A549 (cell line): ENCODE results near the gene THAP4.

Experiments
- EP300 ChIP-seq, 2 experiments: fragments of >200 bp; sonication (Bioruptor Twin); formaldehyde crosslinking; IDR thresholded peaks; 2 replicates in 1 of 2; 3 replicates in 1 of 2; pipeline ENCODE4 v1.6.1; 2016 to 2017
- HDAC2 ChIP-seq: fragments of 200-600 bp; sonication (generic); IDR thresholded peaks from 2 replicates; pipeline ENCODE4 v1.6.1; 2016
- KDM1A ChIP-seq: fragments of 200-600 bp; sonication (generic); IDR thresholded peaks from 2 replicates; pipeline ENCODE4 v1.6.1; 2016; ENCODE audit warnings: low read depth, mild to moderate bottlenecking
- MYC ChIP-seq: IDR thresholded peaks from 2 replicates; pipeline ENCODE4 v1.6.1; 2012; ENCODE audit warnings: mild to moderate bottlenecking, inconsistent platforms, low read length, improper control_type of control experiment, borderline replicate concordance
- RAD21 ChIP-seq, 2 experiments: fragments of >200 bp in 1 of 2; sonication (Bioruptor Twin) in 1 of 2; formaldehyde crosslinking in 1 of 2; IDR thresholded peaks in 1 of 2; conservative IDR thresholded peaks in 1 of 2; 2 replicates in 1 of 2; 3 replicates in 1 of 2; pipeline ENCODE4 v1.6.1; 2012 to 2018; ENCODE audit warnings: inconsistent platforms in 1 of 2
- SREBF2 ChIP-seq: fragments of 450-650 bp; IDR thresholded peaks from 2 replicates; pipeline ENCODE4 v1.6.1; 2014; ENCODE audit warnings: mild to moderate bottlenecking, moderate library complexity
- TF ChIP-seq, protein P1 (sequence below): IDR thresholded peaks from 2 replicates; pipeline ENCODE4 v1.6.1; 2012
- TF ChIP-seq, protein P2 (sequence below): fragments of >200 bp; sonication (Bioruptor Twin); formaldehyde crosslinking; IDR thresholded peaks from 3 replicates; pipeline ENCODE4 v1.5.1; 2016

DNA sequence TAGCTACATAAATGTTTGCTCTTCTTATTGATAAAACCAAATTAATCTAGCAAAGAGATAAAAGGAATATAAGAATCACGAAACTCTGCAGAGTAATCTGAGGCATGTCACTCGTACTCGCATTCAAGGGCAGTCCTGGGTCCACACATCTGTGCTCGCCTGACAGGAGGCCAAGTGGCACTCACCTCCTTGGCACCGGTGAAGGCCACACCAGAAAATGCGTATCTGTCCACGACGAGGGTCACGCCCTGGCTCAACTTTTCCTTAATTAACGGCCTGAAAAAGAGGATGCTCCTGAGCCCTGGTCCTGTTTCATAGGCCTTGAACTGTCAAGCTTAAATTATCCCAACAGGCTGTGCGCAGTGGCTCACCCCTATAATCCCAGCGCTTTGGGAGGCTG lies 43.1 kb upstream of the THAP4 start:
- TF ChIP-seq SREBF2 (no peak), KDM1A (no peak), MYC (no peak), EP300 (IDR thresholded peaks at IDR 0.05) (no peak), HDAC2 (no peak), RAD21 (conservative IDR thresholded peaks at IDR 0.05 in 1 of 2, IDR thresholded peaks at IDR 0.05 in 1 of 2) (no peak)
- TF ChIP-seq, protein P1, sequence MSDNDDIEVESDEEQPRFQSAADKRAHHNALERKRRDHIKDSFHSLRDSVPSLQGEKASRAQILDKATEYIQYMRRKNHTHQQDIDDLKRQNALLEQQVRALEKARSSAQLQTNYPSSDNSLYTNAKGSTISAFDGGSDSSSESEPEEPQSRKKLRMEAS: no peak
- TF ChIP-seq, protein P2, sequence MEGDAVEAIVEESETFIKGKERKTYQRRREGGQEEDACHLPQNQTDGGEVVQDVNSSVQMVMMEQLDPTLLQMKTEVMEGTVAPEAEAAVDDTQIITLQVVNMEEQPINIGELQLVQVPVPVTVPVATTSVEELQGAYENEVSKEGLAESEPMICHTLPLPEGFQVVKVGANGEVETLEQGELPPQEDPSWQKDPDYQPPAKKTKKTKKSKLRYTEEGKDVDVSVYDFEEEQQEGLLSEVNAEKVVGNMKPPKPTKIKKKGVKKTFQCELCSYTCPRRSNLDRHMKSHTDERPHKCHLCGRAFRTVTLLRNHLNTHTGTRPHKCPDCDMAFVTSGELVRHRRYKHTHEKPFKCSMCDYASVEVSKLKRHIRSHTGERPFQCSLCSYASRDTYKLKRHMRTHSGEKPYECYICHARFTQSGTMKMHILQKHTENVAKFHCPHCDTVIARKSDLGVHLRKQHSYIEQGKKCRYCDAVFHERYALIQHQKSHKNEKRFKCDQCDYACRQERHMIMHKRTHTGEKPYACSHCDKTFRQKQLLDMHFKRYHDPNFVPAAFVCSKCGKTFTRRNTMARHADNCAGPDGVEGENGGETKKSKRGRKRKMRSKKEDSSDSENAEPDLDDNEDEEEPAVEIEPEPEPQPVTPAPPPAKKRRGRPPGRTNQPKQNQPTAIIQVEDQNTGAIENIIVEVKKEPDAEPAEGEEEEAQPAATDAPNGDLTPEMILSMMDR: no peak
